Adrenal gland (tissue), 5 donors: ENCODE results near the gene SMS.

Experiments
- CTCF ChIP-seq, 6 experiments: fragments of 450-650 bp in 4 of 6; fragments of 200-600 bp in 2 of 6; sonication (generic) in 1 of 6; IDR thresholded peaks; 1 replicate in 5 of 6; 2 replicates in 1 of 6; pipeline versions ENCODE4 v1.5.1 to v1.8.0; 2016 to 2021; ENCODE audit warnings: antibody characterized with exemption in 6 of 6, mild to moderate bottlenecking in 2 of 6, moderate library complexity in 1 of 6
- POLR2A ChIP-seq, 2 donors: fragments of 450-650 bp; IDR thresholded peaks; one replicate each; pipeline ENCODE4 v1.6.1; 2017; ENCODE audit warnings: antibody characterized with exemption in 2 of 2, mild to moderate bottlenecking in 2 of 2, moderate library complexity in 1 of 2
- donor health status: DM: no; HTN: no; CAD: no.

- TF ChIP-seq CTCF (IDR thresholded peaks at IDR 0.05) (no peak), POLR2A (IDR thresholded peaks at IDR 0.05) (no peak)
These were observed 8.5 kb downstream of the SMS start for GRCh38 chrX:21948897-21949578.
